Brain microvascular endothelial cell (primary cell): ENCODE measurements around the gene GCLM.

Experiments
- DNase-seq: peaks from one replicate; pipeline ENCODE4 v3.0.0-alpha.2; 2020
- H3K27ac ChIP-seq: fragments of 250-450 bp; sonication (Bioruptor Pico); 2 replicates; pipeline ENCODE4 v1.5.1; 2020; ENCODE audit warnings: mild to moderate bottlenecking, moderate library complexity
- H3K27me3 ChIP-seq: fragments of 250-450 bp; sonication (Bioruptor Pico); replicated peaks from 2 replicates; pipeline ENCODE4 v1.5.1; 2020; ENCODE audit warnings: mild to moderate bottlenecking
- H3K36me3 ChIP-seq: fragments of 250-450 bp; sonication (Bioruptor Pico); replicated peaks from 2 replicates; pipeline ENCODE4 v1.5.1; 2020; ENCODE audit warnings: mild to moderate bottlenecking
- H3K4me3 ChIP-seq: 2 replicates; pipeline ENCODE4 v1.5.1; 2011; ENCODE audit warnings: low read depth, mild to moderate bottlenecking, control low read depth, low read length, moderate library complexity
- in situ Hi-C: cut with HindIII; loops from 2 replicates; pipeline ENCODE4 v1.10.0; 2017; ENCODE audit warnings: low sequenced_read_pairs, low pct_ligation_motif_present
- TF ChIP-seq, protein P1 (sequence below): IDR thresholded peaks from 2 replicates; pipeline ENCODE4 v1.5.1; 2011; ENCODE audit warnings: low read depth, mild to moderate bottlenecking, moderate library complexity, low read length, control low read depth, inconsistent platforms; ENCODE audit errors: missing control alignments

The GCLM gene

DNA sequence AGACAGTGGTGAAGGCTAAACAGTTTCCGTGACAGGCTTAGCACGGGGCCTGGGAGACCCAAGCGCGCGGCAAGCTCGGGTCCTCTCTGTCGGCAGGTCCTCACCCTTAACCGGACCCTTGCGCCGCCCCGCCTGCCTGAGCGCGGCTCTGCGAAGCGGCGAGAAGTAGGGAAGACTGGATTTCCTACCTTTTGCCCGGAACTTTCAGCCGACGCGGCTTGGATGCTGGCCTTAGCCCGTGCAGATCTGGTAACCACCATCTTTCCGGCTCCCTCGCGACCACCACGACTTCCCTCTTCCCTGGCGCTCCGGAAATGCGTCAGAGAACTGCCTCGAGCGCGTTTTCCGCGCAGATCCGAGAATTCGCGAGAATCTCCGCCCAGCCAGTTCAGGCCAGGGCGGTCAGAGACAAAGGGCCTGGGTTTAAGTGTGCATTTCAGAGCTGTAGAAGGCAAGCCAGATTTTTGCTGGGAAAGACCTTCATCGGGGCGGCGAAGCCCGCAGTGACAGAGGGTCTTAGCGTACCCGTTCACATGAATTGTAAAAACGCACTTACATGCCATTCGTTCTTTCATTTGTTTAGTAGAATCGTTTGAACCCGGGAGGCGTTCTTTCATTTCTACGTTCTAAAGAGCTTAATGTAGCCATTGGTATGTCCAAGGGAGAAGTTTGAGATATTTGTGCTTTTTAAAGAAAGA lies 30.2 kb downstream of the GCLM start, which contains the start of gene DNTTIP2:
Gene DNTTIP2, minus strand, starts transcription at position 318 of the 698 bp plus-strand sequence. Its CDS starts 58 bp downstream, at position 260.
- Histone ChIP-seq H3K27ac (peak within 1 kb of the TSS; percentile 94), H3K36me3 (peaks cover 34% of the 10 kb centered on the region), H3K27me3 (no peaks in the 10 kb centered on the region), H3K4me3 (peak within 1 kb of the TSS; percentile 92)
- DNase-seq, result peak; percentile 91
- in situ Hi-C loops, result no loop called here
- TF ChIP-seq, protein P1, sequence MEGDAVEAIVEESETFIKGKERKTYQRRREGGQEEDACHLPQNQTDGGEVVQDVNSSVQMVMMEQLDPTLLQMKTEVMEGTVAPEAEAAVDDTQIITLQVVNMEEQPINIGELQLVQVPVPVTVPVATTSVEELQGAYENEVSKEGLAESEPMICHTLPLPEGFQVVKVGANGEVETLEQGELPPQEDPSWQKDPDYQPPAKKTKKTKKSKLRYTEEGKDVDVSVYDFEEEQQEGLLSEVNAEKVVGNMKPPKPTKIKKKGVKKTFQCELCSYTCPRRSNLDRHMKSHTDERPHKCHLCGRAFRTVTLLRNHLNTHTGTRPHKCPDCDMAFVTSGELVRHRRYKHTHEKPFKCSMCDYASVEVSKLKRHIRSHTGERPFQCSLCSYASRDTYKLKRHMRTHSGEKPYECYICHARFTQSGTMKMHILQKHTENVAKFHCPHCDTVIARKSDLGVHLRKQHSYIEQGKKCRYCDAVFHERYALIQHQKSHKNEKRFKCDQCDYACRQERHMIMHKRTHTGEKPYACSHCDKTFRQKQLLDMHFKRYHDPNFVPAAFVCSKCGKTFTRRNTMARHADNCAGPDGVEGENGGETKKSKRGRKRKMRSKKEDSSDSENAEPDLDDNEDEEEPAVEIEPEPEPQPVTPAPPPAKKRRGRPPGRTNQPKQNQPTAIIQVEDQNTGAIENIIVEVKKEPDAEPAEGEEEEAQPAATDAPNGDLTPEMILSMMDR, result no peak

DNA sequence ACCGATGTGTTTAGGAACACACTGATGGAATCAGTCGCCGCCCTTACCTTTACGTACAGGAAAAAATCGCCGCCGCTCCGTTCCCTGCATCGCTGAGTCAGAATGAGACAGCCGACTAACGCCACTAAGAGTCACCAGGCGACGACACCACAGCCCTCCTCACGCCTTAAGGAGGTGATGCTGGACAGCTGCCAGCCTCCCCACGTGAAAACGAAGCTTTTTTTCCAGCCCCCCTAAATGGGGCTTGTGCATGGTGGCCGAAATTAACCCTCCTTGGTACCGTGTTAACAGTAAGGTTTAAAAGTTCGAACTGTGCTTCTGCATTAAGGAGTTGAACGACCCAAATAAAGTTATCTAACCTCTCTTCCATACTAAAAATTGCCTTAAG lies 30.7 kb downstream of the GCLM start:
- H3K27ac ChIP-seq, result peak overlapping the region; percentile 94
- DNase-seq, result peak; percentile 25
- TF ChIP-seq, protein P1, result no peak
- peaks cover 37% of the 10 kb centered on the region for H3K36me3 ChIP-seq
- in situ Hi-C loops, result no loop called here
- H3K27me3 ChIP-seq, result no peaks in the 10 kb centered on the region
- H3K4me3 ChIP-seq, result peak overlapping the region; percentile 92

DNA sequence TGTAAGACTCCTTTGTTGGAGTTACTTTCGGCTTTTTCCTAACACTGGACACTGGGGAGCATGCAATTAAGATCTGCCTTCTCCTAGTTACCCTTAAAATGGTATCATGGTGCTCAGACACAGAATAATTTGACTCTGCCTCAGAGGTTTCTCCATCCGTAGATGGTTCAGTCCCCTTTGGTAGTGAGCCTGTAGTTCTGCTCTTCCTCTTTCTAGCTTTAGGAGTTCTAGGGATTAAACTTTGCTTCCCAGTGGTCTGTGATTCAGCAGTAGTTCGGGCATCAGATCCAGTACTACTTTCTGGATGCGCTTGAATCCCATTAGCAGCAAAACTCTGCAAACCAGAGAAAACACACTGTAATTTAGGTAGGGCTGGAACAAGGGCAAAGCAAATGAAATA lies 31.7 kb downstream of the GCLM start:
- H3K4me3 ChIP-seq, result no peak overlapping the region
- no peak for DNase-seq

DNA sequence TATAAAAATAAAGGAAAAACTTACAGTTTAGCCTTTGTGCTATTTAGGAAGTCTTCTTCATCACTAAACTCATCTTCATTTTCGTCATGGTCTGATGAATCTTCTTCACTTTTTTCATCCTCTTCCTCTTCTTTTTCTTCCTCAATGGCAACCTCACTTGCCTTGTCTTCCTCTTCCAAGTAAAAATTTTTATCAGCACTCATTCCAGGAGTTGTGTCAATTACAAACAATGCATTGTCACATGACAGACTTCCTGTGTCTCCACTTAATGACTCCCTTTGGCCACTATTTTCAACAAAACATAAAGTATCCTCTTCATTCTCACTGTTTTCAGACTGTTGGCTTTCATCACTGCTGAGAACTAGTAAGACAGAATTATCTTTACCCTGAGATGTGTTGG lies 33.0 kb downstream of the GCLM start:
- Histone ChIP-seq H3K4me3 (no peak overlapping the region), H3K27me3 (no peaks in the 10 kb centered on the region), H3K36me3 (peaks cover 48% of the 10 kb centered on the region), H3K27ac (no peak overlapping the region)
- in situ Hi-C loops, result no loop called here
- TF ChIP-seq, protein P1, result no peak
- DNase-seq, result no peak

More for the DNA sequence above, 31.7 kb downstream of the GCLM start:
- in situ Hi-C loops, result no loop called here
- TF ChIP-seq, protein P1, result no peak
- Histone ChIP-seq H3K27ac (no peak overlapping the region), H3K27me3 (no peaks in the 10 kb centered on the region), H3K36me3 (peaks cover 35% of the 10 kb centered on the region)

DNA sequence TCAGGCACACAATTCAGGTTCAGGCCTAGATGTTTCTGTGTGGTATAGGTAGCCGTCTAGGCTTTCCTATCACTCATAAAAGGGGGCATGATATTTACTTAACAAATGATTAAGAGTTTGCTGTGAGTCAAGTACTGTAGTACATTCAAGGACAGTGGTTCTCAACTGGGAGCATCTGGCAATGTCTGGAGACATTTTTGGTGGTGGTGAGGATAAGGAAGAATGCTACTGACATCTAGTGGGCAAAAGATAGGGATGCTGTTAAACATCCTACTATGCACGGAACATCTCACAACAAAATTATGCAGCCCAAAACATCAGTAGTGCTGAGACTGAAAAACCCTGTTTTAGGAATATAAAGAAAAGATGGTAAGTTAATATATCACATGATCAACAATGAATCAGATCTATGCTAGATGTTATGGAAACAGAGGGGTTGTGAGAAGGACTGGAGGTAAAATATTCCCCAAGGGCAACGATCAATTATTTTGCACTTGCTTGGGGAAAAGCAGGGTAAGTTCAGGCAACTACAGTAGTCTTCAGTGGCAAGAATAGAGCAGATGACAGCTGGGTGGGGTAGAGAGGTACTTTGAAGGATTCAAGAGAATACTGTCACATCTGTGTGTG lies 35.1 kb downstream of the GCLM start:
- Histone ChIP-seq H3K27ac (no peak overlapping the region), H3K4me3 (no peak overlapping the region), H3K36me3 (peaks cover 62% of the 10 kb centered on the region), H3K27me3 (no peaks in the 10 kb centered on the region)
- TF ChIP-seq, protein P1, result peak; percentile 70
- peak; percentile 38 for DNase-seq
- in situ Hi-C loops, result no loop called here
